MCF 10A (cell line): ENCODE results near the gene PTTG1IP. TPM values are rescaled to one million over a fixed set of nuclear protein-coding genes. Genes with fewer than 3 reads are reported as not detected.

Source experiments
- BruUV-seq: library from RNA; stranded (reverse); fragments of 400-500 nt; replicated peaks from 2 replicates; lab custom pipeline; 2021; lab: Mats Ljungman, UMichigan
- CTCF ChIA-PET: fragments of 300-600 bp; sonication (Branson Sonifier 250); formaldehyde crosslinking; extraction: SDS; loops from one replicate; lab custom pipeline; 2021; ENCODE audit warnings: antibody characterized with exemption, inconsistent platforms; lab: Yijun Ruan, JAX
- POLR2A ChIA-PET: fragments of 300-600, 350-650 bp; sonication (Branson Sonifier 250); formaldehyde crosslinking; extraction: SDS; loops from one replicate; lab custom pipeline; 2020; ENCODE audit warnings: antibody characterized with exemption, inconsistent platforms; lab: Yijun Ruan, JAX
- DNase-seq: peaks from one replicate; pipeline ENCODE4 v3.0.0-alpha.2; 2018; ENCODE audit not compliant: unreplicated experiment
- H3K27ac Mint-ChIP-seq: one replicate; pipeline ENCODE4 v1.8.0; 2022; ENCODE audit warnings: mild to moderate bottlenecking, low read depth, mixed read lengths; ENCODE audit not compliant: unreplicated experiment
- H3K27me3 Mint-ChIP-seq: one replicate; pipeline ENCODE4 v1.8.0; 2022; ENCODE audit warnings: mixed read lengths; ENCODE audit not compliant: insufficient read depth, unreplicated experiment
- H3K36me3 Mint-ChIP-seq: one replicate; pipeline ENCODE4 v1.8.0; 2022; ENCODE audit warnings: mild to moderate bottlenecking, moderate library complexity, mixed read lengths; ENCODE audit not compliant: insufficient read depth, unreplicated experiment
- H3K4me1 Mint-ChIP-seq: one replicate; pipeline ENCODE4 v1.8.0; 2022; ENCODE audit warnings: mixed read lengths; ENCODE audit not compliant: insufficient read depth, unreplicated experiment
- H3K4me3 Mint-ChIP-seq: one replicate; pipeline ENCODE4 v1.8.0; 2022; ENCODE audit warnings: mild to moderate bottlenecking, moderate library complexity, mixed read lengths; ENCODE audit not compliant: unreplicated experiment
- H3K9me3 Mint-ChIP-seq: one replicate; pipeline ENCODE4 v1.8.0; 2022; ENCODE audit warnings: mixed read lengths; ENCODE audit not compliant: unreplicated experiment
- intact Hi-C: fragments of 100-400 bp; cut with micrococcal nuclease; formaldehyde crosslinking; loops from 2 replicates; pipeline ENCODE4 v1.14.1; 2022
- total RNA-seq: library from RNA; stranded (reverse); gene quantifications from 2 replicates; pipeline ENCODE4 v1.2.3, GENCODE V29; 2022
- TF ChIP-seq, protein P1 (sequence below): fragments of 200-600 bp; IDR thresholded peaks from one replicate; pipeline ENCODE4 v1.8.0; 2022; ENCODE audit warnings: antibody characterized with exemption, mild to moderate bottlenecking; ENCODE audit not compliant: unreplicated experiment

PTTG1IP gene
- total RNA-seq, 1 experiment from 2014 or later, result 338 TPM

DNA sequence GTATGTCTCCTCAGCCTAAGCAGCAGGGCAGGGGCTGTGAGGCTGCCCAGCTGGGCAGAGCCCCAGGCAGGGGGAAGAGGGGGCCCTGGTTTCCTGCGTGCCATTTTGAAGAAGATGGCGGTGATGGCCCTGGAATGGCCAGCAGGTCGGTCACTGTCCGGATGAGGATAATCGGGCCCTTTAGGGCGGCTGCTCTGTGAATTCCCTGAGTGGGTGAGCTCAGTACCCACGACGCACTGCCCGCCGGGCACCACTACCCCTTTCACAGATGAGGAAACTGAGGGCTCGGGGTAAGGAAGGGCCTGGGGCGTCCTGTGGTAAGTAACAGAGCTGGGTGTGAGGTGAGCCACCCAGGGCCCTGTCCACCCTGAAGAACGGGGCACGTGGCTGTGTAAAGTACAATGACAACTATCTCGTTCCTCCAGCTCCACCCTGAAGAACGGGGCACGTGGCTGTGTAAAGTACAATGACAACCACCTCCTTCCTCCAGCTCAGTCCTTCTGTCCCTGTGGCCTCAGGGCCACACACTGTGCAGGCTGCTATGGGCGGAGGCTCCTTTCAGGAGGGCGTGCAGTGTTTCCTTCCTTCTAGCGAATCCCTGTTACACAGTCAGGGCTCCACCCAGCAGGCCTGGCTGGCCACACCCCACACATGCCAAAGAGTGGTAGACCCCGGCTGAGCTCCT is 24.0 kb upstream of the PTTG1IP start:
- no peak overlapping the region for H3K27ac Mint-ChIP-seq
- no peaks in the 10 kb centered on the region for H3K27me3 Mint-ChIP-seq
- DNase-seq, result no peak
- no TSS peak for BruUV-seq
- no peaks in the 10 kb centered on the region for H3K4me1 Mint-ChIP-seq
- TF ChIP-seq, protein P1, sequence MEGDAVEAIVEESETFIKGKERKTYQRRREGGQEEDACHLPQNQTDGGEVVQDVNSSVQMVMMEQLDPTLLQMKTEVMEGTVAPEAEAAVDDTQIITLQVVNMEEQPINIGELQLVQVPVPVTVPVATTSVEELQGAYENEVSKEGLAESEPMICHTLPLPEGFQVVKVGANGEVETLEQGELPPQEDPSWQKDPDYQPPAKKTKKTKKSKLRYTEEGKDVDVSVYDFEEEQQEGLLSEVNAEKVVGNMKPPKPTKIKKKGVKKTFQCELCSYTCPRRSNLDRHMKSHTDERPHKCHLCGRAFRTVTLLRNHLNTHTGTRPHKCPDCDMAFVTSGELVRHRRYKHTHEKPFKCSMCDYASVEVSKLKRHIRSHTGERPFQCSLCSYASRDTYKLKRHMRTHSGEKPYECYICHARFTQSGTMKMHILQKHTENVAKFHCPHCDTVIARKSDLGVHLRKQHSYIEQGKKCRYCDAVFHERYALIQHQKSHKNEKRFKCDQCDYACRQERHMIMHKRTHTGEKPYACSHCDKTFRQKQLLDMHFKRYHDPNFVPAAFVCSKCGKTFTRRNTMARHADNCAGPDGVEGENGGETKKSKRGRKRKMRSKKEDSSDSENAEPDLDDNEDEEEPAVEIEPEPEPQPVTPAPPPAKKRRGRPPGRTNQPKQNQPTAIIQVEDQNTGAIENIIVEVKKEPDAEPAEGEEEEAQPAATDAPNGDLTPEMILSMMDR, result no peak
- intact Hi-C loops, result no loop called here
- H3K36me3 Mint-ChIP-seq, result peaks cover under 1% of the 10 kb centered on the region
- CTCF ChIA-PET, result interaction anchor here (0.6 to 1.0 kb wide), 3 partner anchors 14 to 96 kb away, joined by 3 to 4 read pairs (median 4); no protein-coding TSS in a partner anchor
- no peak overlapping the region for H3K4me3 Mint-ChIP-seq
- no peaks in the 10 kb centered on the region for H3K9me3 Mint-ChIP-seq
- POLR2A ChIA-PET, result interaction anchor here (1.3 kb wide), 1 partner anchor 96 kb away, joined by 3 read pairs; the partner anchor contains the start of gene UBE2G2

DNA sequence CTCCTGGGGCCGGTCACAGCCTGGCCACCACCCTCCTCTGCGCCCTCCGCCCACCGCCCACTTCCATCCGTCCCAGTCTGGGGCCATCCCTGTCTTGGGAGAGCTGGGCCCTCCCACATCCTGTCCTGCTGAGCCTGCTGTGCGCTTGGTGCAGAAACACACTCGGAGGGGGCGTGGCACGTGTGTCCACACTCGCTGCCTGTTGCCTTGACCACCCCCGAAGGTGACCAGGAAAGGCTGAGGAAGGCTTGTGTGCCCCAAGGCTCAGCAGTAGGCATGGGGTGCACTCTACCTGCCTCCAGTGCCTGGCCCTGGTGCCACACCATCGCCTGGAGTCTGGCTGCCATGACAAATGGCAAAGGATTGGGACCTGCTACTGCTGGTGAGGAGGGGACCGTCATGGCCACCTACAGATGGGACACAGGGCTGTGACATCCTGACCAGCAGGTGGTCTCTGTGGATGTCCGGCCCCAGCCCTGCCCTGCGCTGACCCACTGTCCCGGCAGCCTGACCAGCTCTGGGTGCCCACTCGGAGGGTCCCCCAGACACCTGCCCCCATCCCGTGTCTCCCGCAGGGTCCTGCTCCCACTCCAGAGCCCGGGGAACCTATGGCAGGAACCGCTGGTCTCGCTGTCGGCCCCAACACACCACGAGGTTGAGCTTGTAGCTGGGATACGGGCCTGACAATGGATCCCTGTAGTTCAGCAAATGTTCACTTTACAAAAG is 23.2 kb upstream of the PTTG1IP start:
- intact Hi-C loops, result no loop called here
- POLR2A ChIA-PET, result no interaction called here
- TF ChIP-seq, protein P1, result no peak
- Mint-ChIP-seq H3K9me3 (no peaks in the 10 kb centered on the region), H3K27me3 (no peaks in the 10 kb centered on the region), H3K27ac (no peak overlapping the region), H3K4me3 (no peak overlapping the region), H3K36me3 (no peaks in the 10 kb centered on the region), H3K4me1 (no peaks in the 10 kb centered on the region)
- DNase-seq, result no peak
- CTCF ChIA-PET, result interaction anchor here (0.6 to 2.6 kb wide), 4 partner anchors 15 to 103 kb away, joined by 3 to 9 read pairs (median 4); no protein-coding TSS in a partner anchor
- BruUV-seq, result no TSS peak

DNA sequence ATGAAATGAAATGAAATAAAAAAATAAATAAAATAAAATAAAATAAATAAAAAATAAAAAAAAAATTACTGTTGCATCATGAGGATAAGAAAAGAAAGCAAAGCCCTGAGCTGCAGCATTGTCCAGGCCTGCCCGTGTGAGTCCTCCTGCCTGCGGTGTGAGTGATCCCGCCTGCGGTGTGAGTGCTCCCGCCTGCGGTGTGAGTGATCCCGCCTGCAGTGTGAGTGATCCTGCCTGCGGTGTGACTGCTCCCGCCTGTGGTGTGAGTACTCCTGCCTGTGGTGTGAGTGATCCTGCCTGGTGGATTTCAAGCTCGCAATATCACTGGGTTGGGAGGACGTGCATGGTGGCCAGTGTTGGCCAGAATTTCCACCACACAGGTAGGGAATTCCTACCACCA is 22.4 kb upstream of the PTTG1IP start:
- TF ChIP-seq, protein P1, result no peak
- no peak overlapping the region for H3K27ac Mint-ChIP-seq
- intact Hi-C loops, result no loop called here
- no peaks in the 10 kb centered on the region for H3K27me3 Mint-ChIP-seq
- H3K36me3 Mint-ChIP-seq, result no peaks in the 10 kb centered on the region
- H3K4me1 Mint-ChIP-seq, result peaks cover 2% of the 10 kb centered on the region
- no peak for DNase-seq
- POLR2A ChIA-PET, result interaction anchor here (1.6 kb wide), 1 partner anchor 20 kb away, joined by 4 read pairs; no protein-coding TSS in a partner anchor
- H3K9me3 Mint-ChIP-seq, result no peaks in the 10 kb centered on the region
- no TSS peak for BruUV-seq
- CTCF ChIA-PET, result interaction anchor here (0.5 to 4.3 kb wide), 4 partner anchors 12 to 201 kb away, joined by 3 to 25 read pairs (median 7); no protein-coding TSS in a partner anchor
- no peak overlapping the region for H3K4me3 Mint-ChIP-seq
